OCI-LY3 (cell line): ENCODE measurements around the gene APOBEC3B.
"Not testable (repeated sequence)": the region's sequence is repeated elsewhere in the genome, so short reads cannot be mapped to it uniquely, and the experiment has no call there.

Source experiments
- H2AFZ ChIP-seq: fragments of 200-600, 300-600 bp; shearing (Covaris generic); 2 replicates; pipeline ENCODE4 v1.6.0; 2014; ENCODE audit warnings: antibody characterized with exemption, low read depth, low read length
- H3K27ac ChIP-seq: fragments of 200-600, 300-600 bp; sonication (generic); 2 replicates; pipeline ENCODE4 v1.5.1; 2014; ENCODE audit warnings: mild to moderate bottlenecking, low read length, moderate library complexity, mixed read lengths
- H3K27me3 ChIP-seq: fragments of 200-600, 300-600 bp; sonication (generic); 2 replicates; pipeline ENCODE4 v1.6.1; 2014; ENCODE audit warnings: low read depth, low read length, mixed read lengths
- H3K36me3 ChIP-seq: fragments of 200-600, 300-600 bp; sonication (generic); replicated peaks from 2 replicates; pipeline ENCODE3; 2014; ENCODE audit warnings: low read depth, low read length, mixed read lengths
- H3K4me1 ChIP-seq: fragments of 300-600, 200-600 bp; sonication (generic); 2 replicates; pipeline ENCODE4 v1.6.1; 2014; ENCODE audit warnings: low read length, mixed read lengths
- H3K4me2 ChIP-seq: fragments of 200-600, 300-600 bp; sonication (generic); 2 replicates; pipeline ENCODE4 v1.6.1; 2014; ENCODE audit warnings: low read length, mixed read lengths
- H3K4me3 ChIP-seq: fragments of 300-600, 200-600 bp; sonication (generic); 2 replicates; pipeline ENCODE4 v1.5.1; 2014; ENCODE audit warnings: antibody characterized with exemption, mild to moderate bottlenecking, low read length, moderate library complexity
- H3K79me2 ChIP-seq: fragments of 300-600, 200-600 bp; shearing (Covaris generic); 2 replicates; pipeline ENCODE4 v1.6.1; 2014; ENCODE audit warnings: mild to moderate bottlenecking, low read length, mixed read lengths
- H3K9ac ChIP-seq: fragments of 300-600, 200-600 bp; shearing (Covaris generic); 2 replicates; pipeline ENCODE4 v1.6.0; 2014; ENCODE audit warnings: mild to moderate bottlenecking, low read length, moderate library complexity
- H3K9me3 ChIP-seq: fragments of 200-600, 300-600 bp; shearing (Covaris generic); 2 replicates; pipeline ENCODE4 v1.6.1; 2014; ENCODE audit warnings: low read length, mixed read lengths; ENCODE audit not compliant: insufficient read depth
- H4K20me1 ChIP-seq: fragments of 200-600, 300-600 bp; sonication (generic); 2 replicates; pipeline ENCODE4 v1.6.1; 2016; ENCODE audit warnings: low read length, mixed read lengths; ENCODE audit not compliant: insufficient read depth
- EZH2phosphoT487 ChIP-seq: fragments of 200-600 bp; shearing (Covaris generic); IDR thresholded peaks from 2 replicates; pipeline ENCODE4 v1.6.1; 2018; ENCODE audit warnings: antibody characterized with exemption, mixed run types, low read depth
- TF ChIP-seq, protein P1 (sequence below): fragments of 200-600, 300-600 bp; sonication (generic); IDR thresholded peaks from 2 replicates; pipeline ENCODE4 v1.5.1; 2014; ENCODE audit warnings: antibody characterized with exemption, low read length, low read depth

APOBEC3B gene

DNA sequence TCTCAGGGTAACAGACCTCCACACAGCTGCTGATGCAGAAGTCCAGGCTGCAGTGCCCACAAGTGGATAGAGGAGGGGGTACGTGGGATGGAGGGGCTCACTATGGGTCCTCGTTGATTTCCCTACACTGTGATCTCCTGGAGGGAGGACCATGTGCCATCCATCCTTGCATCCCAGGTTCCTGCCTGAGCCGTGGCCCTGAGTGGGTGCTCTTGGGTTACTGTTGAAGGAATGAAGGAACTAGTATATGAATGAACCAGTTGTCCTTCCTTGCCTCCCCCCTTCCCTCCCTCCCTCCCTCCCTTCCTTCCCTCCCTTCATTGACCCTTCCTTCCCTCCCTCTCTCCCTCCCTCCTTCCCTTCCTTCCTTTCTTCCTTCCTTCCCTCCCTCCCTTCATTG is 15.4 kb downstream of the APOBEC3B start:
- Histone ChIP-seq H3K9ac (no peak overlapping the region), H3K36me3 (no peaks in the 10 kb centered on the region), H3K27me3 (no peaks in the 10 kb centered on the region), H3K4me1 (peaks cover 21% of the 10 kb centered on the region), H3K4me2 (no peak overlapping the region), H2AFZ (no peak overlapping the region), H3K27ac (no peak overlapping the region), H3K9me3 (no peaks in the 10 kb centered on the region), H4K20me1 (no peaks in the 10 kb centered on the region), H3K79me2 (no peaks in the 10 kb centered on the region), H3K4me3 (no peak overlapping the region)
- TF ChIP-seq EZH2phosphoT487, result no peak
- TF ChIP-seq, protein P1, sequence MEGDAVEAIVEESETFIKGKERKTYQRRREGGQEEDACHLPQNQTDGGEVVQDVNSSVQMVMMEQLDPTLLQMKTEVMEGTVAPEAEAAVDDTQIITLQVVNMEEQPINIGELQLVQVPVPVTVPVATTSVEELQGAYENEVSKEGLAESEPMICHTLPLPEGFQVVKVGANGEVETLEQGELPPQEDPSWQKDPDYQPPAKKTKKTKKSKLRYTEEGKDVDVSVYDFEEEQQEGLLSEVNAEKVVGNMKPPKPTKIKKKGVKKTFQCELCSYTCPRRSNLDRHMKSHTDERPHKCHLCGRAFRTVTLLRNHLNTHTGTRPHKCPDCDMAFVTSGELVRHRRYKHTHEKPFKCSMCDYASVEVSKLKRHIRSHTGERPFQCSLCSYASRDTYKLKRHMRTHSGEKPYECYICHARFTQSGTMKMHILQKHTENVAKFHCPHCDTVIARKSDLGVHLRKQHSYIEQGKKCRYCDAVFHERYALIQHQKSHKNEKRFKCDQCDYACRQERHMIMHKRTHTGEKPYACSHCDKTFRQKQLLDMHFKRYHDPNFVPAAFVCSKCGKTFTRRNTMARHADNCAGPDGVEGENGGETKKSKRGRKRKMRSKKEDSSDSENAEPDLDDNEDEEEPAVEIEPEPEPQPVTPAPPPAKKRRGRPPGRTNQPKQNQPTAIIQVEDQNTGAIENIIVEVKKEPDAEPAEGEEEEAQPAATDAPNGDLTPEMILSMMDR, result no peak

DNA sequence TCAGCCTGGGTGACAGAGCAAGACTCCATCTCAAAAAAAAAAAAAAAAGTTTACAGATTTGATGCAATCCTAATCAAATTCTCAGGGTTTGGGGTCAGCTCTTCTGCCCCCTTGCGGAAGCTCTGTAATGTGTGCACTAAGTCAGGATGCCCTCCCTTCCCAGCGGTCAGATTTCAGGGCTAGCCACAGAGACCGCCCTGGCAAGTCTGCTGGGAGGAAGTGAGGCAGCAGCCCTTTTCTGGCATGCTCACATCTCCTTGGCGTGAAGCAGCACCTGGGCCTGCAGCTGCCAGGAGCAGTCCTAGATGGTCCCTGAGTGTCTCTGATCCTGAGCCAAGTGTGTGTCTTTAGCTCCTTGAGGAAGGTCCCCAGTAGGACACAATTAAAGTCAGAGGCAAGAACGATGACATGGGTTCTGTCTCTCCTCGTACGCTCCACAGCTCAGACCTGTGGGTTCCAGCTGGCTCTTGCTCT is 21.1 kb downstream of the APOBEC3B start:
- Histone ChIP-seq H3K4me3 (no peak overlapping the region), H2AFZ (no peak overlapping the region; the same call in 1 of the 2 replicates), H4K20me1 (no peaks in the 10 kb centered on the region), H3K27me3 (no peaks in the 10 kb centered on the region), H3K79me2 (no peaks in the 10 kb centered on the region), H3K27ac (no peak overlapping the region), H3K9me3 (no peaks in the 10 kb centered on the region), H3K9ac (no peak overlapping the region), H3K4me1 (peaks cover 12% of the 10 kb centered on the region), H3K36me3 (no peaks in the 10 kb centered on the region), H3K4me2 (peak overlapping the region; percentile 46)
- TF ChIP-seq, protein P1, result peak; percentile 87
- no peak for TF ChIP-seq EZH2phosphoT487

DNA sequence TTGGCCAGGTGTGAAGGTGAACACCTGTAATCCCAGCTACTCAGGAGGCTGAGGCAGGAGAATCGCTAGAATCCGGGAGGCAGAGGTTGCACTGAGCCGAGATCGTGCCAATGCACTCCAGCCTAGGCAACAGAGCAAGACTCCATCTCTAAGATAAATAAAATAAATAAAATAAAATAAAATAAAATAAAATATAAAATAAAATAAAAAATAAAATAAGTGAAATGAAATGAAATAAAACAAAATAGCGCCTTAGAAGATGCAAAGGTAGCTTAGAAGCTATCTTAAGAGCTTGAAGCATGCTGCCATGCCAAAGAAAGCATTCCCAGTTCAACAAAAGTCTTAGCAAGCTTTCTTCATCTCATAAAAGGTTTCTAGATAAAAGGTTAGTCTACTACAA is 25.0 kb downstream of the APOBEC3B start:
- Histone ChIP-seq H3K27me3 (peaks cover 3% of the 10 kb centered on the region; the same call in 1 of the 2 replicates), H3K4me2 (no peak overlapping the region), H3K4me1 (peaks cover 12% of the 10 kb centered on the region), H3K9ac (no peak overlapping the region), H3K9me3 (no peaks in the 10 kb centered on the region), H3K27ac (no peak overlapping the region), H3K4me3 (no peak overlapping the region), H4K20me1 (no peaks in the 10 kb centered on the region), H3K79me2 (no peaks in the 10 kb centered on the region), H2AFZ (no peak overlapping the region), H3K36me3 (no peaks in the 10 kb centered on the region)
- TF ChIP-seq, protein P1, result no peak
- no peak for TF ChIP-seq EZH2phosphoT487

DNA sequence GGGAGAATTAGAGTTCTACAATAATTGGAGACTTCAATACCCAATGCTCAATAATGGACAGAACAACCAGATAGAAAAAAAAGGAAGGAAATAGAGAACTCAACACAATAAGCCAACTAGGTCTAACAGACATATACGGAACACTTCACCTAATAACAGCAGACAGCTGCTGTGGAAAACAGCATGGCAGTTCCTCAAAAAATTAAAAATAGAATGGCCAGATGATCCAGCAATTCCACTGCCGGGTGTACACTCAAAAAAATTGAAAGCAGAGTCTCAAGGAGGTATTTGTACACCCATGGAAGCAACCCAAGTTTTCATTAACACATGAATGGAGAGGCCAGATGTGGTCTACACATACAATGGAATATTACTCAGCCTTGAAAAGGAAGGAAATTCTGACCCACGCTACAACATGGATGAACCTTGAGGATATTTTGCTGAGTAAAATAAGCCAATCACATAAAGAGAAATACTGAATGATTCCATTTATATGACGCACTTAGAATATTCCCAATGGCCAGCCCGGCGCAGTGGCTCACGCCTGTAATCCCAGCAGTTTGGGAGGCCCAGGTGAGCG is 26.2 kb downstream of the APOBEC3B start:
- not testable (repeated sequence) for H3K4me1 ChIP-seq, H4K20me1 ChIP-seq, H3K4me2 ChIP-seq, H3K27ac ChIP-seq, H2AFZ ChIP-seq, H3K9me3 ChIP-seq, H3K9ac ChIP-seq, H3K27me3 ChIP-seq, H3K36me3 ChIP-seq, H3K4me3 ChIP-seq, H3K79me2 ChIP-seq
